Measurements from ENCODE around the gene CGB7. TPM values are rescaled to one million over a fixed set of nuclear protein-coding genes. Genes with fewer than 3 reads are reported as not detected.
"Not testable (repeated sequence)": the region's sequence is repeated elsewhere in the genome, so short reads cannot be mapped to it uniquely, and the experiment has no call there.

CGB7 gene
- total RNA-seq, 1 experiment from 2014 or later: 1.2 TPM

DNA sequence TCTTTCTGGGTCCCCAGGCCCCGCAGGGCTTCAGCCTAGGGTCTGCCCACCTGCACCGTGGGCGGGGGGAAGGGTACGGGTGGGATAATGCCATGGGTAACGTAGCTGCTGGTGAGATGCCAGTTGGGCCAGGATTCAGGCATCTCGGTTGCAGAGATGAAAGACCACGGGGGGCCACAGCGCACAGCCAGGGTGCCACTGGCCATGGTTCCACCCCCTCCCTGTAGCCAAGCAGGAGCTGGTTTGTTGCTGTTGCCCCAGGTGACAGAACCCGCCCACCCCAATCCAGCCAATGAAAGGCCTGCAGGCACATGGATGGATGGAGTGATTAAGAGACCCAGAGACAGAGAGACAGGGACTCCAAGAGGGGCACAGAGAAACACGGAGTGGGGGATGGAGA is 1.0 kb upstream of the CGB7 start:
- Histone ChIP-seq H2AK5ac (ENCODE audit: insufficient read length, low read length) (no peak overlapping the region), H2BK120ac (ENCODE audit: low read depth, low read length, poor library complexity, severe bottlenecking) (no peak overlapping the region), H2BK15ac (ENCODE audit: low read depth, low read length) (no peak overlapping the region), H3K14ac (ENCODE audit: insufficient read depth, low read length) (no peak overlapping the region), H4K8ac (replicated peaks; ENCODE audit: insufficient read length, low read depth, low read length) (no peak overlapping the region), H3T11ph (ENCODE audit: low read length) (no peak overlapping the region), H3K23ac (ENCODE audit: insufficient read length, low read depth, low read length) (no peak overlapping the region), H3K79me2 (ENCODE audit: insufficient read depth, low read length) (no peaks in the 10 kb centered on the region), H3K4ac (ENCODE audit: low read depth, low read length) (no peak overlapping the region), H3K4me2 (ENCODE audit: insufficient read depth, insufficient read length, low read length) (no peak overlapping the region), H3K79me1 (ENCODE audit: insufficient read depth, low read depth, low read length, poor library complexity, severe bottlenecking) (no peaks in the 10 kb centered on the region), H2BK20ac (ENCODE audit: low read depth, low read length, poor library complexity, severe bottlenecking) (no peak overlapping the region), H3K9ac (ENCODE audit: extremely low read depth, insufficient read length, low read length) (no peak overlapping the region), H4K20me1 (ENCODE audit: control insufficient read depth, insufficient read depth, insufficient read length) (no peaks in the 10 kb centered on the region), H3K9me3 (ENCODE audit: control insufficient read depth, low read depth, low read length) (no peaks in the 10 kb centered on the region), H4K91ac (ENCODE audit: insufficient read length, low read depth, low read length) (no peak overlapping the region), H3K27ac (ENCODE audit: insufficient read length, low read depth, low read length) (no peak overlapping the region), H3K23me2 (ENCODE audit: insufficient read length, low read depth, low read length, poor library complexity, severe bottlenecking) (peaks cover 10% of the 10 kb centered on the region), H3K56ac (ENCODE audit: insufficient read length, low read depth, low read length) (no peak overlapping the region), H3K18ac (ENCODE audit: insufficient read length, low read depth, low read length) (no peak overlapping the region), H2BK12ac (ENCODE audit: insufficient read length, low read depth, low read length) (no peak overlapping the region), H3K4me1 (ENCODE audit: insufficient read depth, low read length) (no peaks in the 10 kb centered on the region), H3K27me3 (ENCODE audit: insufficient read depth, low read length) (peaks cover 15% of the 10 kb centered on the region; the same call in 1 of the 2 replicates), H2AFZ (ENCODE audit: low read length) (no peak overlapping the region), H2BK5ac (ENCODE audit: insufficient read length, low read length) (no peak overlapping the region), H4K5ac (ENCODE audit: insufficient read length, low read depth, low read length) (no peak overlapping the region)
- H3K4me3 Mint-ChIP-seq: no peak overlapping the region
- no peaks in the 10 kb centered on the region; a peak in 1 of 7 replicates for H3K36me3 Mint-ChIP-seq (ENCODE audit: insufficient read depth in 1 of 3, low read depth in 3 of 3)
- peaks cover 0 to 2% of the 10 kb centered on the region in 2 experiments; a peak in 1 of 5 replicates for H3K9me3 Mint-ChIP-seq
- no peak overlapping the region for H3K27ac Mint-ChIP-seq
- DNase-seq: peak; percentile 62
- H3K27me3 Mint-ChIP-seq (ENCODE audit: low read depth): peaks cover 83% of the 10 kb centered on the region
- no peak for TF ChIP-seq CTCF (conservative IDR thresholded peaks at IDR 0.05)
- H3K4me1 Mint-ChIP-seq: peaks cover 22 to 31% of the 10 kb centered on the region in 2 experiments
- no CpG with 5 or more reads among the region's 10 CpGs for WGBS (ENCODE audit: extremely low coverage, insufficient read length, low lambda C conversion rate)

- peaks cover 10% of the 10 kb centered on the region for H3K23me2 ChIP-seq (ENCODE audit: insufficient read length, low read depth, low read length, poor library complexity, severe bottlenecking)
- H2BK20ac ChIP-seq (ENCODE audit: low read depth, low read length, poor library complexity, severe bottlenecking); H3K4me1 ChIP-seq (ENCODE audit: insufficient read depth, low read length); H3K36me3 Mint-ChIP-seq (ENCODE audit: insufficient read depth in 1 of 3, low read depth in 3 of 3); H2AK5ac ChIP-seq (ENCODE audit: insufficient read length, low read length); H3K23ac ChIP-seq (ENCODE audit: insufficient read length, low read depth, low read length); H2AFZ ChIP-seq (ENCODE audit: low read length); H2BK120ac ChIP-seq (ENCODE audit: low read depth, low read length, poor library complexity, severe bottlenecking); DNase-seq; H4K8ac ChIP-seq (replicated peaks; ENCODE audit: insufficient read length, low read depth, low read length); H3K27ac Mint-ChIP-seq; H3K9ac ChIP-seq (ENCODE audit: extremely low read depth, insufficient read length, low read length); H4K5ac ChIP-seq (ENCODE audit: insufficient read length, low read depth, low read length); H3K18ac ChIP-seq (ENCODE audit: insufficient read length, low read depth, low read length); H2BK5ac ChIP-seq (ENCODE audit: insufficient read length, low read length); H2BK12ac ChIP-seq (ENCODE audit: insufficient read length, low read depth, low read length); H4K91ac ChIP-seq (ENCODE audit: insufficient read length, low read depth, low read length); H3K9me3 Mint-ChIP-seq; H4K20me1 ChIP-seq (ENCODE audit: control insufficient read depth, insufficient read depth, insufficient read length); H3K56ac ChIP-seq (ENCODE audit: insufficient read length, low read depth, low read length); H2BK15ac ChIP-seq (ENCODE audit: low read depth, low read length); H3K9me3 ChIP-seq (ENCODE audit: control insufficient read depth, low read depth, low read length); H3T11ph ChIP-seq (ENCODE audit: low read length); H3K4ac ChIP-seq (ENCODE audit: low read depth, low read length); H3K79me2 ChIP-seq (ENCODE audit: insufficient read depth, low read length); H3K14ac ChIP-seq (ENCODE audit: insufficient read depth, low read length); H3K79me1 ChIP-seq (ENCODE audit: insufficient read depth, low read depth, low read length, poor library complexity, severe bottlenecking); H3K27ac ChIP-seq (ENCODE audit: insufficient read length, low read depth, low read length): not testable (repeated sequence)
- peaks cover 18 to 30% of the 10 kb centered on the region in 2 experiments for H3K4me1 Mint-ChIP-seq
- peaks cover 15% of the 10 kb centered on the region; the same call in 1 of the 2 replicates for H3K27me3 ChIP-seq (ENCODE audit: insufficient read depth, low read length)
- WGBS (ENCODE audit: extremely low coverage, insufficient read length, low lambda C conversion rate): no CpG with 5 or more reads among the region's 34 CpGs
- H3K4me2 ChIP-seq (ENCODE audit: insufficient read depth, insufficient read length, low read length): peak overlapping the region; percentile 52
- peaks cover 83% of the 10 kb centered on the region for H3K27me3 Mint-ChIP-seq (ENCODE audit: low read depth)
- H3K4me3 Mint-ChIP-seq: peak overlapping the region; percentile 53 to 77
Observed at GRCh38 chr19:49056902-49057596, 500 bp downstream of the CGB7 start.

Data from H9 (cell line).